ENCODE data around the gene GALC. TPM values are rescaled to one million over a fixed set of nuclear protein-coding genes. Genes with fewer than 3 reads are reported as not detected.

GALC gene
- total RNA-seq, 1 experiment from 2014 or later = 1.0 TPM

DNA sequence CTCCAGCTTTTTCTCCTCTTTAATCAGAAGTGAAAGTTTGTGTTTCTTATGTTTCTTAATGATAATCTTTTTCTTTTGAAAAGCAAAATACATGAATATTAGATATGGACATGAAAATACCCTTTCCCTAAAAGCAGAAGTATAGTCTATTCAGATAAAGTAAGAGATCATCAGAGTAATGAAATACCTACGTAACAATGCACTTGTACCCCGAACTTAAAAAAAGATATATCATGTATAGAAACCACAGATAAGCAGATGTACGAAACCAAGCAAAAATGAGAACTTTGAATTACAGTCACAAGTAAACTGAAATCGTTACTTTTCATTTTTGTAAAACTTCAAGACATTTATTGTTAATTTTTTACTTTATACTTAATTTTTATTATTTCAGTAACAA lies 10.4 kb upstream of the GALC start:
- DNase-seq (ENCODE audit: unreplicated experiment) = no peak
- Mint-ChIP-seq H3K27ac (ENCODE audit: low read depth, unreplicated experiment) (no peak overlapping the region), H3K4me1 (ENCODE audit: insufficient read depth, unreplicated experiment) (no peaks in the 10 kb centered on the region), H3K4me3 (ENCODE audit: unreplicated experiment) (no peak overlapping the region), H3K9me3 (ENCODE audit: unreplicated experiment) (no peaks in the 10 kb centered on the region), H3K27me3 (ENCODE audit: insufficient read depth, unreplicated experiment) (peaks cover 61% of the 10 kb centered on the region), H3K36me3 (ENCODE audit: insufficient read depth, unreplicated experiment) (no peaks in the 10 kb centered on the region)
- TF ChIP-seq, protein P1, sequence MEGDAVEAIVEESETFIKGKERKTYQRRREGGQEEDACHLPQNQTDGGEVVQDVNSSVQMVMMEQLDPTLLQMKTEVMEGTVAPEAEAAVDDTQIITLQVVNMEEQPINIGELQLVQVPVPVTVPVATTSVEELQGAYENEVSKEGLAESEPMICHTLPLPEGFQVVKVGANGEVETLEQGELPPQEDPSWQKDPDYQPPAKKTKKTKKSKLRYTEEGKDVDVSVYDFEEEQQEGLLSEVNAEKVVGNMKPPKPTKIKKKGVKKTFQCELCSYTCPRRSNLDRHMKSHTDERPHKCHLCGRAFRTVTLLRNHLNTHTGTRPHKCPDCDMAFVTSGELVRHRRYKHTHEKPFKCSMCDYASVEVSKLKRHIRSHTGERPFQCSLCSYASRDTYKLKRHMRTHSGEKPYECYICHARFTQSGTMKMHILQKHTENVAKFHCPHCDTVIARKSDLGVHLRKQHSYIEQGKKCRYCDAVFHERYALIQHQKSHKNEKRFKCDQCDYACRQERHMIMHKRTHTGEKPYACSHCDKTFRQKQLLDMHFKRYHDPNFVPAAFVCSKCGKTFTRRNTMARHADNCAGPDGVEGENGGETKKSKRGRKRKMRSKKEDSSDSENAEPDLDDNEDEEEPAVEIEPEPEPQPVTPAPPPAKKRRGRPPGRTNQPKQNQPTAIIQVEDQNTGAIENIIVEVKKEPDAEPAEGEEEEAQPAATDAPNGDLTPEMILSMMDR (IDR thresholded peaks at IDR 0.05; ENCODE audit: unreplicated experiment) = no peak
- BruUV-seq (replicated peaks) = no TSS peak
- ChIA-PET CTCF (no interaction called here), POLR2A (no interaction called here)
- intact Hi-C loops (cut with micrococcal nuclease) = no loop called here

DNA sequence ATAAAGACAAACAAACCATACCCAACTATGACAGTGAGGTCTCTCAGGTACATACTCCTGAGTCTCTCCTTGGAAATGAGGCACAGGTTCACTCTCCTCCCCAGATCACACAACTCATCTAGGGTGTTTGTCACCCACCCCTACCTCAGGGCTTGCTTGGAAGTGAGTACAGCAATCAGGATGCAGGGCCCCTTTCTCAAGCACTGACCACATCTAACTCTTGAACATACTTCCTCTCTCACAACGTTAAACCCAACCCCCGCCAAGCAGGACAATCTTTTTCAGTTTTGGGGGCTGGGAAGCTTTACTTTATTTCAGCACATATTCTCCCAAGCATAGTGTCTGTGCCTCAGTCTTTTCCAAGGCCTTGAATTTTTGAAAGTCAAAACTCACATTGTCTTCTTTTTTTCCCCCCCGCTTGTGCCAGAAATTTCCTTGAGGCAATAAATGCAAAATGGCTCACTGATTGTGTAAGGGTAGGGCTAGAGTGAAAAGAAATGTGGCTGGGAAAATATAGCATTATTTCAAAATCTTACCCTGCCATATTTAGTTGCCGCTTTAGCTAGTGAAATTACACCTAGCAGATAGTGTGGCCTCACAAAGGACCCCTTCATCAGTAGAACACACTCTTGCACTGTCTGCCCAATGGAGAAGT lies 9.6 kb upstream of the GALC start:
- H3K27me3 Mint-ChIP-seq (ENCODE audit: insufficient read depth, unreplicated experiment) = peaks cover 54% of the 10 kb centered on the region
- ChIA-PET POLR2A (no interaction called here), CTCF (no interaction called here)
- H3K4me1 Mint-ChIP-seq (ENCODE audit: insufficient read depth, unreplicated experiment) = no peaks in the 10 kb centered on the region
- H3K36me3 Mint-ChIP-seq (ENCODE audit: insufficient read depth, unreplicated experiment) = no peaks in the 10 kb centered on the region
- H3K27ac Mint-ChIP-seq (ENCODE audit: low read depth, unreplicated experiment) = no peak overlapping the region
- no TSS peak for BruUV-seq (replicated peaks)
- TF ChIP-seq, protein P1 (IDR thresholded peaks at IDR 0.05; ENCODE audit: unreplicated experiment) = no peak
- intact Hi-C loops (cut with micrococcal nuclease) = no loop called here
- no peaks in the 10 kb centered on the region for H3K9me3 Mint-ChIP-seq (ENCODE audit: unreplicated experiment)
- no peak for DNase-seq (ENCODE audit: unreplicated experiment)
- no peak overlapping the region for H3K4me3 Mint-ChIP-seq (ENCODE audit: unreplicated experiment)

DNA sequence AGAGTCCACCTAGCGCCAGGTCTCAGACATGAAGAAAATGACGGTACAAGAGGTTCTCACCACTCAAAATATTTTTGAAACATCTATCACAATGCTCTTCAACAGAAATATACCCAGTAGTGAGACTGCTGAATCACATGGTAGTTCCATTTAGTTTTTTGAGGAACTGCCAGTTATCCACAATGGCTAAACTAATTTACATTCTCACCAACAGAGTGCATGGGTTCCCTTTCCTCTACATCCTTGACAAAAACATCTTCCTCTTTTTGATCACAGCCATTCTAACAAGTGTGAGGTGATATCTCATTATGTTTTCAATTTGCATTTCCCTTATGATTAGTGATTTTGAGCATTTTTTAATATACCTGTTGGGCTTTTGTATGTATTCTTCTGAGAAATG lies 6.3 kb upstream of the GALC start:
- Mint-ChIP-seq H3K27me3 (ENCODE audit: insufficient read depth, unreplicated experiment) (peaks cover 34% of the 10 kb centered on the region), H3K4me1 (ENCODE audit: insufficient read depth, unreplicated experiment) (no peaks in the 10 kb centered on the region), H3K27ac (ENCODE audit: low read depth, unreplicated experiment) (no peak overlapping the region), H3K36me3 (ENCODE audit: insufficient read depth, unreplicated experiment) (no peaks in the 10 kb centered on the region), H3K9me3 (ENCODE audit: unreplicated experiment) (no peaks in the 10 kb centered on the region), H3K4me3 (ENCODE audit: unreplicated experiment) (no peak overlapping the region)
- intact Hi-C loops (cut with micrococcal nuclease) = no loop called here
- DNase-seq (ENCODE audit: unreplicated experiment) = no peak
- TF ChIP-seq, protein P1 (IDR thresholded peaks at IDR 0.05; ENCODE audit: unreplicated experiment) = no peak
- POLR2A ChIA-PET = no interaction called here
- CTCF ChIA-PET = no interaction called here
- no TSS peak for BruUV-seq (replicated peaks)

DNA sequence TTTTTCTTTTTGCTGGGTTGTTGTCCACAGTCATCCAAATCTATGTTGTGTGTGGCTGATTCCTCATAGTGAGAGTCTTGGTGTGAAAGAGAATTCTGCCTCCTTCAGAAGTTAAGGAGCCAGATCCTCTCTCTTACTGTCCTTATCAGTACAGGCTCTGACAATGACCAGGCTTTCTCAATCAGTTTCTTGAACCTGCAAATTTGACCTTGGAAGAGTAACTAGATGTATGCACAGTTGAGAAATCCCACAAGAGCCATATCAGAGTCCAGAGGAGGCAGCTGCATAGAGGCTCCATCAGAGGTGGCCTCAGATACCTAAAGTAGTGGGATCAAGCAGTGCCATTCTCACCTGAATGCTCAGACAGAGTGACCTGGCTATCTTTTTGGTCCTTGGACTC lies 5.5 kb upstream of the GALC start:
- no peaks in the 10 kb centered on the region for H3K9me3 Mint-ChIP-seq (ENCODE audit: unreplicated experiment)
- no peak overlapping the region for H3K4me3 Mint-ChIP-seq (ENCODE audit: unreplicated experiment)
- no TSS peak for BruUV-seq (replicated peaks)
- CTCF ChIA-PET = no interaction called here
- H3K27ac Mint-ChIP-seq (ENCODE audit: low read depth, unreplicated experiment) = no peak overlapping the region
- intact Hi-C loops (cut with micrococcal nuclease) = no loop called here
- peaks cover 31% of the 10 kb centered on the region for H3K27me3 Mint-ChIP-seq (ENCODE audit: insufficient read depth, unreplicated experiment)
- no peak for DNase-seq (ENCODE audit: unreplicated experiment)
- H3K4me1 Mint-ChIP-seq (ENCODE audit: insufficient read depth, unreplicated experiment) = no peaks in the 10 kb centered on the region
- TF ChIP-seq, protein P1 (IDR thresholded peaks at IDR 0.05; ENCODE audit: unreplicated experiment) = no peak
- H3K36me3 Mint-ChIP-seq (ENCODE audit: insufficient read depth, unreplicated experiment) = no peaks in the 10 kb centered on the region
- POLR2A ChIA-PET = no interaction called here
